ENCODE data around the gene OR2A14. TPM values are rescaled to one million over a fixed set of nuclear protein-coding genes. Genes with fewer than 3 reads are reported as not detected.

Gene OR2A14
- total and polyA plus RNA-seq, 8 donors = not detected

DNA sequence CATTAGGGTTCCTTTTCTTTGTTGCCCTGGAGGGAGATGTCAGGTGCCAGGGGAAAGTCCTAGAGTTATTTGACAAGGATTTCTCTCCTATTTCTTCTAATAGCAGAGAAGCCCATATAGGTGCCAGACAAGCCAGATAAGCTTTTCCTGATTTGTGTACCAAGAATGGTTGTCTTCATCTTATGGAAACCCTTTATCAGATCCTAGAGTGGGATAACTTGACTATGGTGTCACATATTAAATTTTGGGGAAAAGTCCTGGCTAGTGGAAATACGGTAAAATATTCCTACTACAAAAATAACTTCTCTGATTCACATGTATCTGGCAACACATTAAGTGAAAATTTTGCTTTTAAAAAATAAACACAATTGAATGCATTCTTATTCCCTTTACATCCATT, 35.7 kb upstream of the OR2A14 start:
- Histone ChIP-seq H3K27me3 (no peaks in the 10 kb centered on the region), H3K27ac (no peak overlapping the region), H3K4me1 (no peaks in the 10 kb centered on the region), H3K36me3 (no peaks in the 10 kb centered on the region), H3K4me3 (no peak overlapping the region), H3K9me3 (peaks cover 0 to 6% (median 3%) of the 10 kb centered on the region in 4 donors)
- TF ChIP-seq, protein P1, sequence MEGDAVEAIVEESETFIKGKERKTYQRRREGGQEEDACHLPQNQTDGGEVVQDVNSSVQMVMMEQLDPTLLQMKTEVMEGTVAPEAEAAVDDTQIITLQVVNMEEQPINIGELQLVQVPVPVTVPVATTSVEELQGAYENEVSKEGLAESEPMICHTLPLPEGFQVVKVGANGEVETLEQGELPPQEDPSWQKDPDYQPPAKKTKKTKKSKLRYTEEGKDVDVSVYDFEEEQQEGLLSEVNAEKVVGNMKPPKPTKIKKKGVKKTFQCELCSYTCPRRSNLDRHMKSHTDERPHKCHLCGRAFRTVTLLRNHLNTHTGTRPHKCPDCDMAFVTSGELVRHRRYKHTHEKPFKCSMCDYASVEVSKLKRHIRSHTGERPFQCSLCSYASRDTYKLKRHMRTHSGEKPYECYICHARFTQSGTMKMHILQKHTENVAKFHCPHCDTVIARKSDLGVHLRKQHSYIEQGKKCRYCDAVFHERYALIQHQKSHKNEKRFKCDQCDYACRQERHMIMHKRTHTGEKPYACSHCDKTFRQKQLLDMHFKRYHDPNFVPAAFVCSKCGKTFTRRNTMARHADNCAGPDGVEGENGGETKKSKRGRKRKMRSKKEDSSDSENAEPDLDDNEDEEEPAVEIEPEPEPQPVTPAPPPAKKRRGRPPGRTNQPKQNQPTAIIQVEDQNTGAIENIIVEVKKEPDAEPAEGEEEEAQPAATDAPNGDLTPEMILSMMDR (IDR thresholded peaks at IDR 0.05) = no peak
- no peak for TF ChIP-seq POLR2AphosphoS5 (IDR thresholded peaks at IDR 0.05)
- no peak for TF ChIP-seq EP300 (IDR thresholded peaks at IDR 0.05)
- no peak for TF ChIP-seq POLR2A (IDR thresholded peaks at IDR 0.05)
- intact Hi-C loops (cut with DNase I; ENCODE audit: low total_unique reads) = no loop called here
- WGBS, 5 donors = 71 to 88% (median 81%) methylated on average over 1 of the region's 1 CpG
- no peak for DNase-seq

DNA sequence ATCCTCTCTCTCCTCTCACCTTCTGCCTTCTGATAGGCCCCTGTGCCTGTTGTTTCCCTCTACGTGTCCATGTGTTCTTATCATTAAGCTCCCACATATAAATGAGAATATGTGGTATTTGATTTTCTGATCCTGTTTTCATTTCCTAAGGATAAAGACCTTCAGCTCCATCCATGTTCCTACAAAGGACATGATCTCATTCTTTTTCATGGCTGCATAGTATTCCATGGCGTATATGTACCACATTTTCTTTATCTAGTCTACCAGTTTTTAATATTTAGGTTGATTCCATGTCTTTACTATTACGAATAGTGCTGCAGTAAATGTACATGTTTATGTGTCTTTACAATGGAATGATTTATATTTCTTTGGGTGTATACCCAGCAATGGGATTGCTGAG, 32.3 kb upstream of the OR2A14 start:
- peaks cover 0 to 6% (median 3%) of the 10 kb centered on the region in 4 donors for H3K9me3 ChIP-seq
- 80 to 91% (median 89%) methylated on average over 3 of the region's 3 CpGs for WGBS, 5 donors

DNA sequence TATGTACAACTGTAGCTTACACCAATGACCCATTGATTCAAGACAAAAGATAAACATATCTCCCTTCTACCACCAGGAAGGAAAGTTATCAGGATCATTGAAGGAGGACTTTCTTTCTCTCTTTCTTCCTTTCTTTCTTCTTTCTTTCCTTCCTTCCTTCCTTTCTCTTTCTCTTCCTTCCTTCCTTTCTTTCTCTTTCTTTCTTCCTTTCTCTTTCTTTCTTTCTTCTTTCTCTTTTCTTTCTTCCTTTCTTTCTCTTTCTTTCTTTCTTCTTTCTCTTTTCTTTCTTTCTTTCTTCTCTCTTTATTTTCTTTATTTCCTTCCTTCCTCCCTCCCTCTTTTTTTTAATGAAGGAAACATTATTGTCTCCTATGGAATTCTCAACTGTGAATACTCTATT, 24.2 kb upstream of the OR2A14 start:
- no peak for DNase-seq
- intact Hi-C loops (cut with DNase I; ENCODE audit: low total_unique reads) = no loop called here
- no peak overlapping the region for H3K4me3 ChIP-seq
- no peaks in the 10 kb centered on the region for H3K9me3 ChIP-seq
- H3K4me1 ChIP-seq = no peaks in the 10 kb centered on the region
- H3K27me3 ChIP-seq = no peaks in the 10 kb centered on the region
- H3K27ac ChIP-seq = no peak overlapping the region
- H3K36me3 ChIP-seq = no peaks in the 10 kb centered on the region
- TF ChIP-seq POLR2AphosphoS5 (IDR thresholded peaks at IDR 0.05) = no peak
- no peak for TF ChIP-seq EP300 (IDR thresholded peaks at IDR 0.05)
- TF ChIP-seq, protein P1 (IDR thresholded peaks at IDR 0.05) = no peak
- TF ChIP-seq POLR2A (IDR thresholded peaks at IDR 0.05) = no peak

More for the DNA sequence above, 32.3 kb upstream of the OR2A14 start:
- TF ChIP-seq POLR2AphosphoS5 (IDR thresholded peaks at IDR 0.05) = no peak
- no peak for TF ChIP-seq EP300 (IDR thresholded peaks at IDR 0.05)
- TF ChIP-seq, protein P1 (IDR thresholded peaks at IDR 0.05) = no peak
- no peaks in the 10 kb centered on the region for H3K36me3 ChIP-seq
- no peak overlapping the region for H3K27ac ChIP-seq
- no peaks in the 10 kb centered on the region for H3K4me1 ChIP-seq
- DNase-seq = no peak
- intact Hi-C loops (cut with DNase I; ENCODE audit: low total_unique reads) = no loop called here
- H3K27me3 ChIP-seq = no peaks in the 10 kb centered on the region
- no peak overlapping the region for H3K4me3 ChIP-seq

DNA sequence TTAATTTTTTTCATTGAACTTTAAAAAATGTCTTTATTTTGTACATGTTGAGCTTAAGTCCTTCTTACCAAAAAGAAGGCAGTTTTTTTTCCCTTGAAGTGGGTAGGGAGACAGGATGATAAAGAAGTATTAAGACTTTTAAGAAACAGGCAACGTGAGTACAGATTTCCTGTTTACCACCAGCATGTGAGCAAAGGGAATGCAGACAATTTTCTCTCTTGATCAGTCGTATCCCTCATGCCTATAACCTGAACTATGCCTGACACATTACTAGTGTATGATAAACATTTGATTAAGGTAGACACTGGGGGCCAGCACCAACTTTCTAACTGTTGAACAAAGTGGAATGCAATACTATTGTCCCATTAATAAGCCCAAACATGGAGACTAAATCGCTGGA, 22.4 kb upstream of the OR2A14 start:
- WGBS, 5 donors = 50 to 56% (median 52%) methylated on average over 3 of the region's 3 CpGs
- intact Hi-C loops (cut with DNase I; ENCODE audit: low total_unique reads) = no loop called here
- Histone ChIP-seq H3K9me3 (no peaks in the 10 kb centered on the region), H3K4me1 (no peaks in the 10 kb centered on the region), H3K4me3 (no peak overlapping the region), H3K27me3 (no peaks in the 10 kb centered on the region), H3K27ac (no peak overlapping the region), H3K36me3 (no peaks in the 10 kb centered on the region)
- DNase-seq = no peak
- TF ChIP-seq POLR2A (IDR thresholded peaks at IDR 0.05) (no peak), POLR2AphosphoS5 (IDR thresholded peaks at IDR 0.05) (no peak), EP300 (IDR thresholded peaks at IDR 0.05) (no peak)
- TF ChIP-seq, protein P1 (IDR thresholded peaks at IDR 0.05) = no peak

Data from stomach (tissue), 9 donors.